IPS-20b (cell line): ENCODE data around the gene CETN1.

Experiments
- H3K27ac ChIP-seq: one replicate; pipeline ENCODE4 v1.5.1; 2013; ENCODE audit warnings: low read length
- H3K27me3 ChIP-seq: 2 replicates; pipeline ENCODE4 v1.6.1; 2013; ENCODE audit warnings: mild to moderate bottlenecking, low read length, inconsistent platforms; ENCODE audit not compliant: insufficient read depth
- H3K36me3 ChIP-seq: 2 replicates; pipeline ENCODE4 v1.6.1; 2013; ENCODE audit warnings: low read depth, mild to moderate bottlenecking, inconsistent platforms, low read length, moderate library complexity; ENCODE audit not compliant: insufficient read depth
- H3K4me1 ChIP-seq: 2 replicates; pipeline ENCODE4 v1.6.1; 2013; ENCODE audit warnings: mild to moderate bottlenecking, control low read depth, inconsistent platforms, low read length, moderate library complexity; ENCODE audit not compliant: insufficient read depth
- H3K4me3 ChIP-seq: 2 replicates; pipeline ENCODE4 v1.5.1; 2013; ENCODE audit warnings: mild to moderate bottlenecking, low read length, inconsistent platforms
- H3K9ac ChIP-seq: 2 replicates; pipeline ENCODE4 v1.6.1; 2013; ENCODE audit warnings: low read depth, mild to moderate bottlenecking, inconsistent platforms, low read length, moderate library complexity
- H3K9me3 ChIP-seq: 2 replicates; pipeline ENCODE4 v1.6.1; 2013; ENCODE audit warnings: mild to moderate bottlenecking, low read depth, low read length, inconsistent platforms; ENCODE audit not compliant: insufficient read depth

CETN1 gene

GRCh38 chr18:615092-615521 lies 34.9 kb downstream of the CETN1 start:
- H3K9me3 ChIP-seq = no peaks in the 10 kb centered on the region
- H3K36me3 ChIP-seq = no peaks in the 10 kb centered on the region
- H3K27ac ChIP-seq = no peak overlapping the region
- no peak overlapping the region for H3K9ac ChIP-seq
- H3K4me1 ChIP-seq = no peaks in the 10 kb centered on the region
- H3K4me3 ChIP-seq = no peak overlapping the region
- H3K27me3 ChIP-seq = no peaks in the 10 kb centered on the region

- H3K27me3 ChIP-seq = no peaks in the 10 kb centered on the region
- no peaks in the 10 kb centered on the region for H3K36me3 ChIP-seq
- no peaks in the 10 kb centered on the region for H3K4me1 ChIP-seq
- no peak overlapping the region for H3K9ac ChIP-seq
- no peaks in the 10 kb centered on the region for H3K9me3 ChIP-seq
- H3K4me3 ChIP-seq = no peak overlapping the region
- no peak overlapping the region for H3K27ac ChIP-seq
Observed at GRCh38 chr18:615773-616172, 35.6 kb downstream of the CETN1 start.

GRCh38 chr18:616380-616995 lies 36.3 kb downstream of the CETN1 start:
- Histone ChIP-seq H3K27ac (no peak overlapping the region), H3K9ac (no peak overlapping the region), H3K4me1 (no peaks in the 10 kb centered on the region), H3K27me3 (no peaks in the 10 kb centered on the region), H3K4me3 (no peak overlapping the region), H3K9me3 (no peaks in the 10 kb centered on the region), H3K36me3 (no peaks in the 10 kb centered on the region)

GRCh38 chr18:617970-618504 lies 37.9 kb downstream of the CETN1 start:
- Histone ChIP-seq H3K27ac (no peak overlapping the region), H3K9me3 (no peaks in the 10 kb centered on the region), H3K4me3 (no peak overlapping the region), H3K4me1 (no peaks in the 10 kb centered on the region), H3K9ac (no peak overlapping the region), H3K36me3 (no peaks in the 10 kb centered on the region), H3K27me3 (no peaks in the 10 kb centered on the region)

- H3K27me3 ChIP-seq = no peaks in the 10 kb centered on the region
- H3K9me3 ChIP-seq = no peaks in the 10 kb centered on the region
- no peaks in the 10 kb centered on the region for H3K4me1 ChIP-seq
- no peaks in the 10 kb centered on the region for H3K36me3 ChIP-seq
- H3K9ac ChIP-seq = no peak overlapping the region
- H3K27ac ChIP-seq = no peak overlapping the region
- no peak overlapping the region for H3K4me3 ChIP-seq
Observed at GRCh38 chr18:618618-619017, 38.4 kb downstream of the CETN1 start.

GRCh38 chr18:621291-622043 lies 41.3 kb downstream of the CETN1 start:
- no peak overlapping the region for H3K9ac ChIP-seq
- no peaks in the 10 kb centered on the region for H3K36me3 ChIP-seq
- H3K9me3 ChIP-seq = no peaks in the 10 kb centered on the region
- no peaks in the 10 kb centered on the region for H3K27me3 ChIP-seq
- no peaks in the 10 kb centered on the region for H3K4me1 ChIP-seq
- no peak overlapping the region for H3K4me3 ChIP-seq
- no peak overlapping the region for H3K27ac ChIP-seq

GRCh38 chr18:622289-622688 lies 42.1 kb downstream of the CETN1 start:
- Histone ChIP-seq H3K36me3 (no peaks in the 10 kb centered on the region), H3K4me1 (no peaks in the 10 kb centered on the region), H3K4me3 (no peak overlapping the region), H3K9me3 (no peaks in the 10 kb centered on the region), H3K27ac (no peak overlapping the region), H3K27me3 (no peaks in the 10 kb centered on the region), H3K9ac (no peak overlapping the region)

- Histone ChIP-seq H3K27me3 (no peaks in the 10 kb centered on the region), H3K9ac (no peak overlapping the region), H3K27ac (no peak overlapping the region), H3K36me3 (no peaks in the 10 kb centered on the region), H3K9me3 (no peaks in the 10 kb centered on the region), H3K4me3 (no peak overlapping the region), H3K4me1 (no peaks in the 10 kb centered on the region)
Observed at GRCh38 chr18:623761-624620, 43.8 kb downstream of the CETN1 start.

- no peaks in the 10 kb centered on the region for H3K4me1 ChIP-seq
- H3K4me3 ChIP-seq = no peak overlapping the region
Observed at GRCh38 chr18:627231-627630, 47.1 kb downstream of the CETN1 start.

GRCh38 chr18:629269-630150 lies 49.3 kb downstream of the CETN1 start:
- no peak overlapping the region for H3K9ac ChIP-seq
- H3K27me3 ChIP-seq = no peaks in the 10 kb centered on the region
- no peaks in the 10 kb centered on the region for H3K36me3 ChIP-seq
- H3K4me1 ChIP-seq = peaks cover 1% of the 10 kb centered on the region; the same call in 1 of the 2 replicates
- H3K9me3 ChIP-seq = no peaks in the 10 kb centered on the region
- no peak overlapping the region for H3K27ac ChIP-seq
- no peak overlapping the region for H3K4me3 ChIP-seq

More at GRCh38 chr18:627231-627630, 47.1 kb downstream of the CETN1 start:
- H3K9me3 ChIP-seq = no peaks in the 10 kb centered on the region
- H3K9ac ChIP-seq = no peak overlapping the region
- H3K36me3 ChIP-seq = no peaks in the 10 kb centered on the region
- no peaks in the 10 kb centered on the region for H3K27me3 ChIP-seq
- H3K27ac ChIP-seq = no peak overlapping the region

GRCh38 chr18:631560-631959 lies 51.4 kb downstream of the CETN1 start:
- peaks cover 9% of the 10 kb centered on the region for H3K4me1 ChIP-seq
- no peaks in the 10 kb centered on the region for H3K9me3 ChIP-seq
- H3K36me3 ChIP-seq = no peaks in the 10 kb centered on the region
- no peak overlapping the region for H3K27ac ChIP-seq
- H3K9ac ChIP-seq = no peak overlapping the region
- no peak overlapping the region for H3K4me3 ChIP-seq
- H3K27me3 ChIP-seq = no peaks in the 10 kb centered on the region
